GM19455 (cell line): ENCODE measurements around the gene ADAM21.
"Not testable (repeated sequence)": the region's sequence is repeated elsewhere in the genome, so short reads cannot be mapped to it uniquely, and the experiment has no call there.

ENCODE experiments used
- ATAC-seq: cut with Tn5 transposase; IDR thresholded peaks from one replicate; pipeline ENCODE4 v1.9.1; 2021; ENCODE audit not compliant: unreplicated experiment

The ADAM21 gene

DNA sequence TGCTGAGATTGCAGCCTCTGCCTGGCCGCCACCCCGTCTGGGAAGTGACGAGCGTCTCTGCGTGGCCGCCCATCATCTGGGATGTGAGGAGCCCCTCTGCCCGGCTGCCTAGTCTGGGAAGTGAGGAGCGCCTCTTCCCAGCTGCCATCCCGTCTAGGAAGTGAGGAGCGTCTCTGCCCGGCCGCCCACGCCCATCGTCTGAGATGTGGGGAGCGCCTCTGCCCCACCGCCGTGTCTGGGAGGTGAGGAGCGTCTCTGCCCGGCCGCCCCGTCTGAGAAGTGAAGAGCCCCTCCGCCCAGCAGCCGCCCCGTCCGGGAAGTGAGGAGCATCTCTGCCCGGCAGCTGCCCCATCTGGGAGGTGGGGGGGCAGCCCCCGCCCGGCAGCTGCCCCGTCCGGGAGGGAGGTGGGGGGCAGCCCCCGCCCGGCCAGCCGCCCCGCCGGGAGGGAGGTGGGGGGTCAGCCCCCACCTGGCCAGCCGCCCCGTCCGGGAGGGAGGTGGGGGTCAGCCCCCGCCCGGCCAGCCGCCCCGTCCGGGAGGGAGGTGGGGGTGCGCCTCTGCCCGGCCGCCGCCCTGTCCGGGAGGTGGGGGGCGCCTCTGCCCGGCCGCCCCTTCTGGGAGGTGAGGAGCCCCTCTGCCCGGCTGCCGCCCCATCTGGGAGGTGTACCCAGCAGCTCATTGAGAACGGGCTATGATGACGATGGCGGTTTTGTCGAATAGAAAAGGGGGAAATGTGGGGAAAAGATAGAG is 25.6 kb downstream of the ADAM21 start:
- ATAC-seq, result not testable (repeated sequence)

DNA sequence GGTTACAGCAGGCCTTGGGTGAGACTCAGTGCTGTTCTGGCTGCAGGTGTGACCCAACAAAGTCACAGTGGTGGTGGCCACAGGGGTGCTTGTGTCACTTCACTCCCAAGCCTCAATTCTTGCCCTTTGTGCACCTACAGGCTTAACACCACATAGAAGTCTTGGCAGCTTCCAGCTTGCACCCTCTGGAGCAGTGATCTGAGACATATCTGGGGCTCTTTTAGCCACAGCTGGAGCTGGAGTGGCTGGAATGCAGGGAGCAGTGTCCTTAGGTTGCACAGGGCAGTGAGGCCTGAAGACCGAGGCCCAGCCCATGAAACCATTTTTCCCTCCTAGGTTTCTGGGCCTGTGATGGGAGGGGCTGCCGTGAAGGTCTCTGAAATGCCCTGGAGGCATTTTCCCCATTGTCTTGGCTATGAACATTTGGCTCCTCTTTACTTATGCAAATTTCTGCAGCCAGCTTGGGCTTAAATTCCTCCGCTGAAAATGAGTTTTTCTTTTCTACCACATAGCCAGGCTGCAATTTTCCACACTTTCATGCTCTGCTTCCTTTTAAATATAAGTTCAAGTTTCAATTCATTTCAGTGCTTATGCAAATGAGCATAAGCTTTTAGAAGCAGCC is 37.7 kb downstream of the ADAM21 start:
- ATAC-seq, result no peak

DNA sequence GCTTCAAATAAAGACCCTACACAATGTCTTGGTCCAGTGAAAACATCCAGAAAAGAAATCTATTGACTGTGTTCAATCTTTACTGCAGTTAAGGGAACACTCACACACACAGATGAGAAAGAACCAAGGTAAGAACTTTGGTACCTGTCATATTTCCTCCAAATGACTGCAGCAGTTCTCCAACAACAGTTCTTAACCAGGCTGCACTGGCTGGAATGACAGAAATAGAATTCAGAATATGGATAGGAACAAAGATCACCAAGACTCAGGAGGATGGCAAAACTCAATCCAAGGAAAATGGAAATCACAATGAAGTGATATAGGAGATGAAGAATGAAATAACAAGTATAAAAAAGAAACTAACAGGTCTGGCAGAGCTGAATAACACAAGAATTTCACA is 46.2 kb downstream of the ADAM21 start:
- no peak for ATAC-seq
